ENCODE results near the gene ZNF467. TPM values are rescaled to one million over a fixed set of nuclear protein-coding genes. Genes with fewer than 3 reads are reported as not detected.
A peak's percentile ranks its signal among the peaks of the same experiment; 100 is the strongest.

The ZNF467 gene
- total RNA-seq, 1 donor from 2014 or later: 1.4 TPM

GRCh38 chr7:149733131-149733923 lies 40.1 kb downstream of the ZNF467 start:
- Mint-ChIP-seq H3K36me3 (ENCODE audit: unreplicated experiment) (no peaks in the 10 kb centered on the region), H3K27me3 (ENCODE audit: unreplicated experiment) (peaks cover 11% of the 10 kb centered on the region), H3K4me1 (ENCODE audit: low read depth, unreplicated experiment) (no peaks in the 10 kb centered on the region), H3K4me3 (ENCODE audit: unreplicated experiment) (no peak overlapping the region), H3K9me3 (ENCODE audit: unreplicated experiment) (peaks cover 5% of the 10 kb centered on the region), H3K27ac (ENCODE audit: unreplicated experiment) (no peak overlapping the region)
- TF ChIP-seq, protein P1, sequence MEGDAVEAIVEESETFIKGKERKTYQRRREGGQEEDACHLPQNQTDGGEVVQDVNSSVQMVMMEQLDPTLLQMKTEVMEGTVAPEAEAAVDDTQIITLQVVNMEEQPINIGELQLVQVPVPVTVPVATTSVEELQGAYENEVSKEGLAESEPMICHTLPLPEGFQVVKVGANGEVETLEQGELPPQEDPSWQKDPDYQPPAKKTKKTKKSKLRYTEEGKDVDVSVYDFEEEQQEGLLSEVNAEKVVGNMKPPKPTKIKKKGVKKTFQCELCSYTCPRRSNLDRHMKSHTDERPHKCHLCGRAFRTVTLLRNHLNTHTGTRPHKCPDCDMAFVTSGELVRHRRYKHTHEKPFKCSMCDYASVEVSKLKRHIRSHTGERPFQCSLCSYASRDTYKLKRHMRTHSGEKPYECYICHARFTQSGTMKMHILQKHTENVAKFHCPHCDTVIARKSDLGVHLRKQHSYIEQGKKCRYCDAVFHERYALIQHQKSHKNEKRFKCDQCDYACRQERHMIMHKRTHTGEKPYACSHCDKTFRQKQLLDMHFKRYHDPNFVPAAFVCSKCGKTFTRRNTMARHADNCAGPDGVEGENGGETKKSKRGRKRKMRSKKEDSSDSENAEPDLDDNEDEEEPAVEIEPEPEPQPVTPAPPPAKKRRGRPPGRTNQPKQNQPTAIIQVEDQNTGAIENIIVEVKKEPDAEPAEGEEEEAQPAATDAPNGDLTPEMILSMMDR (IDR thresholded peaks at IDR 0.05; ENCODE audit: partially characterized antibody, unreplicated experiment): no peak
- peak; percentile 29 for DNase-seq

- TF ChIP-seq, protein P1 (IDR thresholded peaks at IDR 0.05; ENCODE audit: partially characterized antibody, unreplicated experiment): no peak
- Mint-ChIP-seq H3K27ac (ENCODE audit: unreplicated experiment) (no peak overlapping the region), H3K27me3 (ENCODE audit: unreplicated experiment) (peaks cover 11% of the 10 kb centered on the region), H3K4me3 (ENCODE audit: unreplicated experiment) (no peak overlapping the region), H3K4me1 (ENCODE audit: low read depth, unreplicated experiment) (no peaks in the 10 kb centered on the region), H3K36me3 (ENCODE audit: unreplicated experiment) (no peaks in the 10 kb centered on the region), H3K9me3 (ENCODE audit: unreplicated experiment) (peaks cover 5% of the 10 kb centered on the region)
- DNase-seq: no peak
Observed at GRCh38 chr7:149732611-149733010, 40.8 kb downstream of the ZNF467 start.

DNA sequence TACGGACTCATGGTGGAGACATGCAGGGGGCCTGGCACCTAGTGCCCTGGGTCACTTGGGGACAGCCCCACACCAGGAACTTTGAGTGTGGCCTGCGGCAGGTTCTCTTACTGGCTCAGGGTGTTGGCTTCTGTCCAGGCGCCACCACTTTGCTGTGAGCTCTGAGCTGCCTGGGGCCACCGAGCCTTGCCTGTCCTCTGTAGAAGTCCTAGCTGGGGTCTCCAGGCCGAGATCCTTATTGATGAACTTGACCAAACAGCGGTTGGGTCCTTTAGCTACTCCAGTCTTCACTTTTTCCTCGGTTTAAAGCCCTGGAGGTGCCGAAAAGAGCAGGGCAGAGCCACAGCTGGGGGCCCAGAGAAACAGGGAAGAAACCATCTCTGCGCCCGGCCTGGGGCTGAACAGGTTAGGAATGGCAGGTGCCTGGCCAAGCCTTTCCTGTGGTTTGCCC lies 41.3 kb downstream of the ZNF467 start:
- TF ChIP-seq, protein P1 (IDR thresholded peaks at IDR 0.05; ENCODE audit: partially characterized antibody, unreplicated experiment): no peak
- no peaks in the 10 kb centered on the region for H3K4me1 Mint-ChIP-seq (ENCODE audit: low read depth, unreplicated experiment)
- H3K27me3 Mint-ChIP-seq (ENCODE audit: unreplicated experiment): peaks cover 11% of the 10 kb centered on the region
- DNase-seq: no peak
- H3K36me3 Mint-ChIP-seq (ENCODE audit: unreplicated experiment): no peaks in the 10 kb centered on the region
- peaks cover 5% of the 10 kb centered on the region for H3K9me3 Mint-ChIP-seq (ENCODE audit: unreplicated experiment)
- H3K4me3 Mint-ChIP-seq (ENCODE audit: unreplicated experiment): no peak overlapping the region
- no peak overlapping the region for H3K27ac Mint-ChIP-seq (ENCODE audit: unreplicated experiment)

- H3K27me3 Mint-ChIP-seq (ENCODE audit: unreplicated experiment): peaks cover 9% of the 10 kb centered on the region
- no peak overlapping the region for H3K4me3 Mint-ChIP-seq (ENCODE audit: unreplicated experiment)
- H3K36me3 Mint-ChIP-seq (ENCODE audit: unreplicated experiment): no peaks in the 10 kb centered on the region
- TF ChIP-seq, protein P1 (IDR thresholded peaks at IDR 0.05; ENCODE audit: partially characterized antibody, unreplicated experiment): no peak
- DNase-seq: no peak
- no peaks in the 10 kb centered on the region for H3K4me1 Mint-ChIP-seq (ENCODE audit: low read depth, unreplicated experiment)
- H3K9me3 Mint-ChIP-seq (ENCODE audit: unreplicated experiment): peaks cover 5% of the 10 kb centered on the region
- H3K27ac Mint-ChIP-seq (ENCODE audit: unreplicated experiment): no peak overlapping the region
Observed at GRCh38 chr7:149731207-149731955, 42.0 kb downstream of the ZNF467 start.
